CD4-positive, alpha-beta T cell treated with Interleukin-15 for 4 hours (primary cell): ENCODE data around the gene TYW1.
A peak's percentile ranks its signal among the peaks of the same experiment; 100 is the strongest.
"Not testable (repeated sequence)": the region's sequence is repeated elsewhere in the genome, so short reads cannot be mapped to it uniquely, and the experiment has no call there.

ENCODE experiments used
- DNase-seq: peaks from one replicate; pipeline ENCODE4 v3.0.0-alpha.2; 2020; ENCODE audit warnings: low spot score

The TYW1 gene

GRCh38 chr7:67191002-67191720 is 194.5 kb downstream of the TYW1 start:
- not testable (repeated sequence) for DNase-seq

GRCh38 chr7:67192123-67192702 is 195.6 kb downstream of the TYW1 start:
- DNase-seq = not testable (repeated sequence)

- not testable (repeated sequence) for DNase-seq
These were observed 196.4 kb downstream of the TYW1 start for GRCh38 chr7:67192889-67193613.

GRCh38 chr7:67196176-67196575 is 199.5 kb downstream of the TYW1 start:
- DNase-seq = not testable (repeated sequence)

- DNase-seq = not testable (repeated sequence)
These were observed 202.4 kb downstream of the TYW1 start for GRCh38 chr7:67198865-67199526.

GRCh38 chr7:67205772-67206171 is 209.1 kb downstream of the TYW1 start:
- not testable (repeated sequence) for DNase-seq

GRCh38 chr7:67206452-67206851 is 209.8 kb downstream of the TYW1 start:
- DNase-seq = no peak

- DNase-seq = not testable (repeated sequence)
These were observed 212.0 kb downstream of the TYW1 start for GRCh38 chr7:67208656-67209055.

GRCh38 chr7:67209256-67209655 is 212.6 kb downstream of the TYW1 start:
- no peak for DNase-seq

- DNase-seq = no peak
These were observed 213.9 kb downstream of the TYW1 start for GRCh38 chr7:67210567-67210966.

GRCh38 chr7:67211650-67212330 is 215.2 kb downstream of the TYW1 start:
- DNase-seq = not testable (repeated sequence)

- DNase-seq = not testable (repeated sequence)
These were observed 216.4 kb downstream of the TYW1 start for GRCh38 chr7:67213038-67213437.

- not testable (repeated sequence) for DNase-seq
These were observed 226.9 kb downstream of the TYW1 start for GRCh38 chr7:67223551-67223950.

- peak; percentile 0 for DNase-seq
These were observed 229.8 kb downstream of the TYW1 start for GRCh38 chr7:67226340-67226907.

GRCh38 chr7:67226967-67227366 is 230.3 kb downstream of the TYW1 start:
- not testable (repeated sequence) for DNase-seq

- DNase-seq = not testable (repeated sequence)
These were observed 232.4 kb downstream of the TYW1 start for GRCh38 chr7:67229018-67229417.

- DNase-seq = not testable (repeated sequence)
These were observed 233.4 kb downstream of the TYW1 start for GRCh38 chr7:67230029-67230428.

- DNase-seq = not testable (repeated sequence)
These were observed 236.9 kb downstream of the TYW1 start for GRCh38 chr7:67233506-67233905.

- not testable (repeated sequence) for DNase-seq
These were observed 239.6 kb downstream of the TYW1 start for GRCh38 chr7:67236216-67236615.

- not testable (repeated sequence) for DNase-seq
These were observed 246.2 kb downstream of the TYW1 start for GRCh38 chr7:67242871-67243270.

GRCh38 chr7:67248364-67248763 is 251.7 kb downstream of the TYW1 start:
- DNase-seq = not testable (repeated sequence)
